Measurements from ENCODE around the gene TUBG1. TPM values are rescaled to one million over a fixed set of nuclear protein-coding genes. Genes with fewer than 3 reads are reported as not detected.

The TUBG1 gene
- total RNA-seq = 13.2 and 15.2 TPM in 2 replicates

DNA sequence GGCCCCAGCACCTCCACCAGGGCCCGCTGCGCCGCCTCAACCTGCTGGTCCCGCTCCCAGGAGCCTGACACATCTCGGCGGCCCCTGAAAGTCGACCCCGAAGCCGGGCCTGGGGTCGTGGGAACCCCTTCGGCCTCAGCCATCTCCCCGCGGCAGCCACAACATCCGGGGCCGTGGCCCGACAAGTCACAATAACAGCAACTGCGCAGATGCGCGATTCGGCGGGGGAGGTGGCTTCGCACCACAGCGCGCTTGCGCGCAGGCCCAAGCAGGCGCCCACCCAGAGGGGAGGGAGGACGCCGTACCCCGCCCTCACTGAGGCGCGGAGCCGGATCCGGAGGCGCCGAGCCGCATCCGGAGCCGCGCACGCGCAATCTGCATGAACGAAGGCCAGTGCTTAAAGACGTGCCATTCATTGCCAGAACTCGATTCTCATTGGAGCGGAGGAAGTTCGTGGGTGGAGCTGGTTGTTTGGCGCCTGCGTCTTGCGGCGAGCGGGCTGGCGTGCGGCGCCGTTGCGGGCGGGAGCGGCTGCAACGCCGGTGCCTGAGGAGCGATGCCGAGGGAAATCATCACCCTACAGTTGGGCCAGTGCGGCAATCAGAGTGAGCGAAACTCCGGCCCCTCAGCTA, at the start of gene TUBG1, which contains the start of gene RETREG3:
Gene TUBG1, plus strand, starts transcription at position 502 of the 632 bp plus-strand sequence. Its CDS starts 55 bp downstream, at position 557.
Gene RETREG3, minus strand, starts transcription at position 193 of the 632 bp plus-strand sequence. Its CDS starts 50 bp downstream, at position 143.

DNA sequence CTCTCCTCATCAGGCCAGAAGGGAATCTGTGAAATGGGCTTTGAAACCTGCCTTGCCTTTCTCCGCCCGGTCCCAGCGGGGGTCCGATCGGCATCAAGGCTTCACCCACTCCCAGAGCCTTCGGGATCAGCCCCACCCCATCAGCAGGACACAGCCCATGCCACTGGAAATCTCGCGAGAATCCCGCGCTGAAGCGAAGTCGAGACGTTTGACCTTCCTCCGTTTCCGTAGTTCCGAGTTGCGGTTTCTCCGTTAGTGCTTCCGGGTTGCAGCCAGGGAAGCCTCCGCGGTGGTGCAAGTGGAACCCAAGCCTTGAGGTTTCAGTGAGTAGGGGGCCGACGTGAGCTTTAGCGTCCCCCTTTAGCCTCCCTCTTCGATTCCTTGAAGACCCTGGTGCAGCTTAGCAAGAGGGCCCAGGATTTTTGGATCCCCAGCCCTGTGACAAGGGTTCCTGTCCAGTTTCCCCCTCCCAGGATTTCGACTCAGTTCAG, 47.5 kb upstream of the TUBG1 start, which contains the start of gene COASY:
Gene COASY, plus strand, starts transcription at position 252 of the 491 bp plus-strand sequence. CDS start 475 bp downstream, outside the sequence.

DNA sequence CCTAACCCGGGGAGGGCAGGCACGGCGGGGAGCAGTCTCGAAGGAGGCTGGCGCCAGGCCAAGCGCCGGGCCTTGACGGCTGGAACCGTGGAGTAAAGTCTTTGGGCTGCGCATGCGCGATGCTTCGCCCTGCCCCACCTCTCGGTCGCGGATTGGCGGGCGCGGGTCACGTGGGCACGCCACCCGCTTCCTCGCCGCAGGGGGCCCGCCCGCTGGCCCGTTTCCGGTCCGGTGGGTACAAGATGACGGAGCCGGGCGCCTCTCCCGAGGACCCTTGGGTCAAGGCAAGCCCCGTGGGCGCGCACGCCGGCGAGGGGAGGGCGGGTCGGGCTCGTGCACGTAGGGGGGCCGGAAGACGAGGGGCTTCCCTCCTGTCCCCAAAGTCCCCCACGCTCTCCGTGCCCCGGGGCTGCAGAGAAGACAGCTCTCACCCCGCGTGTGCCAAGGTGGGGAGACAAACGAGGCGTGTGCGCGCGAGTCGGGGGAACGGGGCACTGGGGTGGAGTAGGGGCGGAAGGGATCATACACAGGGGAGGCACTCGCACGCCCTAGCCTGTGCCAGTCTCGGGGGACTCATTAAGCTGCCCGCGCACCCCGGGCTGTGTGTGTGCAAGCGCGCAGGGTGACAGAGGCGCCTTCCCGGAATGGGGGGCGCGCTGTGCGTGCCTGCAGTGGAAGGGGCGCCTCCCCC, 42.5 kb upstream of the TUBG1 start, which contains the start of gene MLX:
Gene MLX, plus strand, starts transcription at position 218 of the 691 bp plus-strand sequence. Its CDS starts 25 bp downstream, at position 243.

DNA sequence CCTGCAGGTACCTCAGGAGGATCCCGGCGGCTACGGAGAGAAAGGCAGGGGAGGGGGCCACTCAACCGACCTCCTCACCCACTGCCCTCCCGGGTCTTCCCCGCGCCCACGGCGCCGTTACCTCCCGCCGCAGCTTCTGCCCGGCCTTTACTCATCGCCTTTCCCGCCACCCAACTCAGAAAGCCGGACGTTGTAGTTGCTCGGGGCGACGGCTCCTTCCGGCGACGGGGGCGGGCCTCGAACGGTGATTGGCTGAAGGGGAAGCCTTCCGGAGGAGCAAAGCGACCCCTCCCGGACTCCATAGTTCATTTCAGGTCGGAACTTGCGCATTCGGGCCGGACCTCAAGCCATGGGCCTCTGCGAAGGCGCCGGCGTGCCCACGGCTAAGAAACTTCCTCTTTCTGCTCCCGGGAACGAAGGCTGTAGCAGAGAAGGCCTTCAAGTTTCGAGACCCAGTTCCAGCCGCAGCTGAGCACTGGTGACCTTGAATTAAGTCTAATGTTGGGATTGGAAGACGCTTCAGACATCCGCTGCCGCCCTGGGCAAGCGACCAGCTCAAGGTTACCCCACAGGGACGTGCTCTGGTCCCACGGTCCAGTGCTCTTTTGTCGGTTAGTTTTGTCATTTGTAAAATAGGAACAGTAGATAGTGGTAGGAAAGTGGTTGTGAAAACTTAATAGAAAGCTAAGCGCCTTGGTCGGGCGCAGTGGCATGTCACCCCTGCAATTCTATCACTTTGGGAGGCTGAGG, 31.8 kb upstream of the TUBG1 start, which contains the start of gene PSMC3IP:
Gene PSMC3IP, minus strand, starts transcription at position 198 of the 750 bp plus-strand sequence. Its CDS starts 43 bp downstream, at position 155.

DNA sequence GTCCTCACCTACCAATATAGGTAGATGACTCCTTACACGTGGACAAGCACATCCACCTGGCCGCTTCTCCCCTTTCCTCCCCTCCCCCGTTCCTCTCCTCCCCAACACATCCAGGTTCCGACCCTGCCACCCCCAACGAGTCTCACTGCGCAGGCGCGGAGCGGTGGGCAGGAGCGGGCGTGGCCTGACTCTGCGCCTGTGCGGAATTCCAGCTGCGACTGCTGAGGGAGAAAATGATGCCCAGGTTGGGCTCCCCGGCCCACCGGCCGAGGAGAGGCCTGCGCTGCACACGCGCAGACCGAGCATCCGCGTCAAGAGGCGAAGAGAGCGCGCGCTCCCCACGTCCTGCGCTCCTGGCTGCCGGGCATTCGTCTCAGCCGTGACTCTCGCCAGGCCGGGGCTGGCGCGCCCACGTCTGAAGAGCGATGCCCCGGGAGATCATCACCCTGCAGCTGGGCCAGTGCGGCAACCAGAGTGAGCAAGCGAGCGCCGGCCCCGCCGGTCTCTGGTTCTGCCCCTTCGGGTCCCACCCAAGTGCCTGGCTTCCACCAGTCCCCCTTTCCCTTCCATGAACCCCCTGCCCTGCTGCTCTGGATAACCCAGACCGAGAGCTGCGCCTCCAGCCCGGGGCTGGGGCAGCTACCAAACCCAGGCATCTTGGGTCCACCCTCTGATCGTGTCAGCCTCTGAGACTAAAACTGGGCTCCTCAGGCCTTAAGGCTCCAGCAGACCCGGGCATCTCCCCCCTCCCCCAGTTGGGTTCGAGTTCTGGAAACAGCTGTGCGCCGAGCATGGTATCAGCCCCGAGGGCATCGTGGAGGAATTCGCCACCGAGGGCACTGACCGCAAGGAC, 49.8 kb downstream of the TUBG1 start, which contains the start of gene TUBG2:
Gene TUBG2, plus strand, starts transcription at position 206 of the 853 bp plus-strand sequence. Its CDS starts 220 bp downstream, at position 426.

Other genes with a start within 250 kb of the TUBG1 start
- 99.1 and 133 TPM in 2 replicates for gene STAT3, start 221.2 kb upstream of the TUBG1 start, total RNA-seq
- gene CAVIN1, start 186.4 kb upstream of the TUBG1 start, total RNA-seq = 422 and 452 TPM in 2 replicates
- 46.5 and 57.3 TPM in 2 replicates for gene ATP6V0A1, start 150.8 kb upstream of the TUBG1 start, total RNA-seq
- 26.3 and 27.0 TPM in 2 replicates for gene NAGLU, start 73.4 kb upstream of the TUBG1 start, total RNA-seq
- gene HSD17B1, start 56.8 kb upstream of the TUBG1 start, total RNA-seq = 0.83 and 0.85 TPM in 2 replicates
- 6.8 and 8.9 TPM in 2 replicates for gene COASY, start 47.5 kb upstream of the TUBG1 start, total RNA-seq
- gene MLX, start 42.6 kb upstream of the TUBG1 start, total RNA-seq = 28.9 and 32.3 TPM in 2 replicates
- 2.0 and 2.9 TPM in 2 replicates for gene PSMC3IP, start 32.0 kb upstream of the TUBG1 start, total RNA-seq
- gene RETREG3, start 309 bp upstream of the TUBG1 start, total RNA-seq = 60.9 and 72.4 TPM in 2 replicates
- 5.4 and 7.2 TPM in 2 replicates for gene TUBG2, start 49.6 kb downstream of the TUBG1 start, total RNA-seq
- gene PLEKHH3, start 67.3 kb downstream of the TUBG1 start, total RNA-seq = 8.2 and 9.0 TPM in 2 replicates
- gene CCR10, start 72.2 kb downstream of the TUBG1 start, total RNA-seq = 1.4 and 1.8 TPM in 2 replicates
- 19.9 and 21.9 TPM in 2 replicates for gene CNTNAP1, start 72.8 kb downstream of the TUBG1 start, total RNA-seq
- 11.7 and 14.7 TPM in 2 replicates for gene EZH1, start 135.4 kb downstream of the TUBG1 start, total RNA-seq
- gene RAMP2, start 151.5 kb downstream of the TUBG1 start, total RNA-seq = 0.09 and 0.14 TPM in 2 replicates
- gene VPS25, start 163.8 kb downstream of the TUBG1 start, total RNA-seq = 55.7 and 57.5 TPM in 2 replicates
- gene WNK4, start 170.9 kb downstream of the TUBG1 start, total RNA-seq = 0.28 and 1.7 TPM in 2 replicates
- 67.3 and 76.7 TPM in 2 replicates for gene COA3, start 189.0 kb downstream of the TUBG1 start, total RNA-seq
- 0.09 and 0.14 TPM in 2 replicates for gene CNTD1, start 189.2 kb downstream of the TUBG1 start, total RNA-seq
- gene BECN1, start 214.6 kb downstream of the TUBG1 start, total RNA-seq = 155 and 158 TPM in 2 replicates
- gene PSME3, start 223.7 kb downstream of the TUBG1 start, total RNA-seq = 44.8 and 57.7 TPM in 2 replicates
- 0.28 and 0.37 TPM in 2 replicates for gene AOC2, start 234.9 kb downstream of the TUBG1 start, total RNA-seq
- 1.6 and 1.8 TPM in 2 replicates for gene AOC3, start 241.5 kb downstream of the TUBG1 start, total RNA-seq

Measured in smooth muscle cell of bladder (primary cell).